ENCODE data around the gene NFIA.
A peak's percentile ranks its signal among the peaks of the same experiment; 100 is the strongest.

The NFIA gene

DNA sequence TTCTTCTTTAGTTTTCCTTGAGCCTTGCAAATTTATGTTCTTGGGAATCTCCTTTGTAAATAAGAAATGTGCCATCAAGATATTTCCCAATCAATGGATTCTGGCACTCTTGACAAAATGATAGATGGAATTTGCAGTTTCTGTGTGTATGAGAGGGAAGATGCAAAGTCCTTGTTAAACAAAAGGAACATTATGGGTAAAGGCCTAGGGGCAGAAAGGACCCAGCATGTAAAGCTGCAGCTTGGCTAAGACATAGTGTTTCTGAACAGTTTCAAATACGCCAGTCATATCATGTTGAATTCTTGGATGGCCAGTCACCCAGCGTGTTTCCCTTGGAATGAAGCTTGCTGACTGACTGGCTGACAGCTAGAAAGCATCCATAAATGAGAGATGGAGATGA, 210.8 kb downstream of the NFIA start:
- Mint-ChIP-seq H3K27ac (no peak overlapping the region), H3K9me3 (ENCODE audit: low read depth) (peaks cover 4% of the 10 kb centered on the region), H3K27me3 (no peaks in the 10 kb centered on the region), H3K4me1 (ENCODE audit: low read depth) (no peaks in the 10 kb centered on the region), H3K4me3 (no peak overlapping the region), H3K36me3 (peaks cover 2% of the 10 kb centered on the region)

DNA sequence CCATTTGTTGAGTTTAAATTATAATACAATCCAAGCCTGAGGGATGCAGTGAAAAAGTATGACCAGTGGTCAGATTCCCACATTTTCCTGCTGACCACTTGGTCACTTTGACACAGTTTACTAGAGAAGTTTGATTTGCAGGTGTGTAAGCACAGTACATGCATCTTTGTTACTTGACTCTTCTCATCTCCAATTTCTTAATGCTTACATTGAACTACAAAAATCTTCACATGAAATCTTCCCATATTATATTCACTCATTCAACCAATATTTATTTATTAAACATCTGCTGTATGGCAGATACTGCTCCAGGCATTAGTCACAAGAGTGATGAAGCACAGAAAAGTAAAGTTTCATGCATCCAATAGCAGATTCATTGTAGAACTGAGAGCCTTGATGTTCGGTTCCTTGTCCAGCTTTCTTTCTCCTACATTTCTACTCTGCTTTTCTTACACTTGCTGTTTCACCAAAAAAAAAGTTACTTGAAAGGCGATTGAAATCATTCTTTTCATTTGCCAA, 211.7 kb downstream of the NFIA start:
- peaks cover 4% of the 10 kb centered on the region for H3K9me3 Mint-ChIP-seq (ENCODE audit: low read depth)
- no peak overlapping the region for H3K27ac Mint-ChIP-seq
- no peak overlapping the region for H3K4me3 Mint-ChIP-seq
- H3K27me3 Mint-ChIP-seq = no peaks in the 10 kb centered on the region
- peaks cover 2% of the 10 kb centered on the region for H3K36me3 Mint-ChIP-seq
- no peaks in the 10 kb centered on the region for H3K4me1 Mint-ChIP-seq (ENCODE audit: low read depth)

DNA sequence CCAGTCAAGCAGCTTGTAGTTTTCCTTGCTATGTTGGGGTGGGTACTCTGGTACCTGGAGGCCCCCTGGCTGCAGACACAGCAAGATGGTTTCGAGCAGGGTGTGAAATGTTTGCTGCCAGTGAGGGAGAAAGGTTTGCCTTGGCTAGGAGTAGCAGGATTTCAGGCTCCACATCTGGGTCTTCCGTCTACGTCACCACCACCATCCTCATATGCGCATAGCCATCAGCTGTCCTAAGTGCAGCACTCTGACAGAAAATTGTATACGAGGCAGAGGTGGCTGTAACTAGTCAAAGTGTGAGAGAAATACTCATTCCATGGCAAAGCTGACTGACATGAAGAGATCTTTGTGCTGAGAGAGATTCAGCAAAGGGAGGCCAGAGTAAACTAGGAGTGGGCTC, 212.6 kb downstream of the NFIA start:
- Mint-ChIP-seq H3K9me3 (ENCODE audit: low read depth) (peaks cover 4% of the 10 kb centered on the region), H3K27ac (no peak overlapping the region), H3K27me3 (no peaks in the 10 kb centered on the region), H3K4me3 (no peak overlapping the region), H3K36me3 (peaks cover 2% of the 10 kb centered on the region), H3K4me1 (ENCODE audit: low read depth) (no peaks in the 10 kb centered on the region)

DNA sequence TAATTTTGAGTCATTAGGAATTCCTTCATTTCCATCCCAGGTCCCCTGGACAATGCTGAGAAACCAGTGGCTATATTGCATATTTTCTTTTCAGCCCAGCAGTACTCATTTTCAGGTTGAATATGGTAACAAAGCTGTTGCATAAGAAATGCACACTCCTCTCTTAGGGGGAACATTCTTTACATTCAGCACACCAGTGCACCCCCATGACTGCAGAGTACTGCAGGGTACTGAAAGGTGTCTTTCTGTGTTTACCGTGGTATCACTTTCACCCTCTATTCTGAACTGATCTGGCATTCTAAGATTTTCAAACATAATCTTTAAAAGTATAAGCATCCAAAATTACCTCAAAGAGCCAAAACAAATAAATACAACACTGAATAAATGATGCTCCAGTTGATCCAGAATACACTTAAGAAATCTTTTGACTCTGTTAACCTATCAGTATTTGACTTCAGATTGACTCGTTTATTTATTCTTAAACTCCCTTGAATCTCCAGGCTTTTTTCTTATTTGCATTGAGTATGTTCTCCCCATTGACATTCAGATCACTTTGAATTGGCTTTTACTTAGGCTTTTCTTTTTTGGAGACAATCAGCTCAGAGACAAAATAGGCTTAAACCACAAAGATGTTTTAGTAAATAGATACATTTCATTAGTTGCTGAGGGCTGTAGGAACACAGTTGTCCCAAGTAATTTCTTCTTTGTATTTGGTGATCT, 213.6 kb downstream of the NFIA start:
- H3K27ac Mint-ChIP-seq = no peak overlapping the region
- no peak overlapping the region for H3K4me3 Mint-ChIP-seq

DNA sequence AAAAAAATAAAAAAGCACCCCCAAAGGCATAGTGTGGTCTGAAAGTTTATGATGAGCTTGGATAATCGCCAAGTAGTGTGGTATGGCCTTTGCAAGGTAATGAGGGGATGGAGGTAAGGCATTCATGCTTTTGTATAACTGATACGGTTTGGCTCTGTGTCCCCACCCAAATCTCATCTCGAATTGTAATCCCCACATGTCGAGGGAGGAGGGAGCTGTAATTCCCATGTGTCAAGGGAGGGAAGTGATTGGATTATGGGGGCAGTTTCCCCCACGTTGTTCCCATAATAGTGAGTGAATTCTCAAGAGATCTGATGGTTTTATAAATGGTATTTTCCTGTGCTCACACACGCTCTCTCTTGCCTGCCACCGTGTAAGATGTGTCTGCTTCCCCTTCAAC, 215.5 kb downstream of the NFIA start:
- Mint-ChIP-seq H3K27me3 (no peaks in the 10 kb centered on the region), H3K9me3 (ENCODE audit: low read depth) (peaks cover 4% of the 10 kb centered on the region), H3K4me1 (ENCODE audit: low read depth) (peaks cover 11% of the 10 kb centered on the region), H3K36me3 (peaks cover 2% of the 10 kb centered on the region), H3K4me3 (no peak overlapping the region), H3K27ac (no peak overlapping the region)

More for the DNA sequence above, 213.6 kb downstream of the NFIA start:
- H3K4me1 Mint-ChIP-seq (ENCODE audit: low read depth) = no peaks in the 10 kb centered on the region
- H3K9me3 Mint-ChIP-seq (ENCODE audit: low read depth) = peaks cover 4% of the 10 kb centered on the region
- peaks cover 2% of the 10 kb centered on the region for H3K36me3 Mint-ChIP-seq
- H3K27me3 Mint-ChIP-seq = no peaks in the 10 kb centered on the region

DNA sequence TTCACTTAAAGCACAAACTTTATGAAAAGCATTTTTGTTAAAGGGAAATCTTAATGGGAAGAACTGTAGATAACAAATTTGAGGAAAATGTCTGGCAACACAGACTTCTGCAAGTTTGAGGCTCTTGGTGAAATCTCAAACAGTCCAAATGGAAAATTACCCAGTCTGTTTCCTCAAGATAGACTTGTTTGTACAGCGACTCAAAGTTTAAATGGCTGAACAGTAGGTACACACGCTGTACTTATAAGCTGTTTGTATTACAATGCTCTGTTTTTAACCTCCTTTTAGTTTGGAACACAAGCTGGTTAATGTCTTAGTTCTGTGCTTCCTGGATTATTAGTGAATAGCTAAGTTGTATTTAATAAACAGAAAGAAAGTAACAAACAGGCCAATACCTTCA, 217.1 kb downstream of the NFIA start:
- H3K27ac Mint-ChIP-seq = no peak overlapping the region
- no peak overlapping the region for H3K4me3 Mint-ChIP-seq
- H3K4me1 Mint-ChIP-seq (ENCODE audit: low read depth) = peaks cover 11% of the 10 kb centered on the region
- peaks cover 2% of the 10 kb centered on the region for H3K36me3 Mint-ChIP-seq
- H3K9me3 Mint-ChIP-seq (ENCODE audit: low read depth) = peaks cover 4% of the 10 kb centered on the region
- no peaks in the 10 kb centered on the region for H3K27me3 Mint-ChIP-seq

DNA sequence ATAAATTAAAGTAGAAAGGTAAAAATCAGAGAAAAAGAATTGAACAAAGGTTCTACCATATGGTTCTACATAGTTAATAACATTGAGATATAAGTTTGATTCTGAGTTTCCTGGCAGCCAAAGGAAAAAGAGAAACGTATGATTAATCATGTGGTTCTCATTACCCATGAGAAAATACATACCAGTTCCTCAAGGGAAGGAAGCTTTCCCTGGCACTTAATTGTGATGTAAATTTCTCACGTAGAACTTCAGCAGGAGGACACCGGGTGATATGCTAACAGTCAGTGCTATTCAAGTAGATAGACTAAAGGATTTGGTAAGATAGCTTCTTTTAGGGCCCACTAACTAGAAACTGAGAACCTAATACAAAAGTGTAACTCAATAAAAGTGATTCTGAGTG, 218.5 kb downstream of the NFIA start:
- H3K4me3 Mint-ChIP-seq = no peak overlapping the region
- H3K27ac Mint-ChIP-seq = no peak overlapping the region

DNA sequence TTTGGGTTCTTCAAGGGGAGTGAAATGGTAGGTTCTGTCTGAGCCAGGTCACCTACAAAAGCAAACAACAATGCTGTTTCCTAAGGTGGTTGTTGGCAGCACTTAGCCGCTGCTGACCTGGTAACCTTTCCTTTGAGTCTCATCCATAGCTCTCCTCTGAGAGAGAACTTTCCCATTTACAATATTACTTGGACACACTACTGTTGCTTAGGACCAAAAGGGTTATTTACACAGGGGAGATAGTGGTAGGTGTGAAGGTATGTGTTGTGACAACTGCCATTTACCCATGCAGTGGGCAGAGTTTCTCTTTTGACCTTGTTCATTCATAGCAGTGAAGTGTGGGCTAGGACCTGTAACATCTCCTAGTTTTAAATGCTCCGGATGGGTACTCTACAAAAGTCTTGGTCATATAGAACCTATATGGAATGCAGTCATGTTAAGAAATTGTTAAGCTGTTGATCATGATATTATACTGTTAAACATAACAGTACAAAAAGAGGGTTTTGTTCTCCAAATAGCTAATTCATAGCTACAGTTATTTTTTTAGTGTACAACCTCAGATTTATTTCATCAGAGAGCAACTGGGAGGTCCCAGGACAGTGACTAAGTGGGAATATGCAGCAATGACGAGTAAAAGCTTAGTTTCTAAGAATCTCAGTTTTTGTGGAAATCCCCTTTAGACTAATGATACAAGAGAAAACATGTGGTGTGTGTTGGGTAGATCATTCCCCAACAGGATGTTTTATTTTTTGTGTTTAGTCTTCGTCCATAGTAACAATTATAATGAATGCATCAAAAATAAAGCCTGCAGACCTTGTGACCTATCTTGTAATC, 219.7 kb downstream of the NFIA start:
- peaks cover 11% of the 10 kb centered on the region for H3K4me1 Mint-ChIP-seq (ENCODE audit: low read depth)
- H3K36me3 Mint-ChIP-seq = peaks cover 2% of the 10 kb centered on the region
- H3K4me3 Mint-ChIP-seq = no peak overlapping the region
- H3K27ac Mint-ChIP-seq = peak overlapping the region; percentile 36
- H3K9me3 Mint-ChIP-seq (ENCODE audit: low read depth) = peaks cover 4% of the 10 kb centered on the region
- H3K27me3 Mint-ChIP-seq = no peaks in the 10 kb centered on the region

More for the DNA sequence above, 218.5 kb downstream of the NFIA start:
- Mint-ChIP-seq H3K27me3 (no peaks in the 10 kb centered on the region), H3K9me3 (ENCODE audit: low read depth) (peaks cover 4% of the 10 kb centered on the region), H3K36me3 (peaks cover 2% of the 10 kb centered on the region), H3K4me1 (ENCODE audit: low read depth) (peaks cover 11% of the 10 kb centered on the region)

DNA sequence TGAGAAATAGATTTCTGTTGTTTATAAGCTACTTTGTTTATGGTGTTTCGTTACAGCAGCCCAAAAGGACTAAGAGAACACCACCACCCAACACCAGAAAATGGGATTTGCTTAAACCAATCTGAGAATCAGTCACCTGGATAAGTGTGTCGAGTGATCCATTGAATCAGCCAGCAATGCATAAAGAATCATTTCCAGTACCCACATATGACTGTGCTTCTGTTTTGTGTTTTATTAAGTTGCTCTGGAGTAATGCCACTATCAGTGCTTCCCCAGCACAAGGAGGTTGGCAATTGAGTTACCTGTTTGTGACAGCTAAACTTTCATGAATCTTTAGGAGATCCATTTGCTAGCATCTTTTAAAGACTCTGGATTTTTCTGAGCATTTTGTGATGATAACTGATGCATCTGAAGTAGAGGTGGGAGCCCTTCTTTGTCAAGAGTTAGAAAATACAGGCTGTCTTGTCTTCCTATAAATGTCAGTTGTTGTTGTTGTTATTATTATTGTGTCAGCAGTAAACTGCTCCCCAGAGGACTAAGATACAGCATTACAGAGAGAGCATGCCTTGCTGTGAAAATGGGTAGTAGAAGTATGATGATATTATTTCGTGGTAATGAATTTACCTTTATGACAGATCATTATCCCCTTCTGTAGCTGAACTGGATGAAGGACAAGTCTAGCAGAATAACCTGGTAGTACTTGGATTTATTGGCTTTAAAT, 225.2 kb downstream of the NFIA start:
- no peaks in the 10 kb centered on the region for H3K27me3 Mint-ChIP-seq
- no peaks in the 10 kb centered on the region for H3K9me3 Mint-ChIP-seq (ENCODE audit: low read depth)
- peaks cover 2% of the 10 kb centered on the region for H3K4me1 Mint-ChIP-seq (ENCODE audit: low read depth)
- no peaks in the 10 kb centered on the region for H3K36me3 Mint-ChIP-seq
- no peak overlapping the region for H3K4me3 Mint-ChIP-seq
- H3K27ac Mint-ChIP-seq = no peak overlapping the region

DNA sequence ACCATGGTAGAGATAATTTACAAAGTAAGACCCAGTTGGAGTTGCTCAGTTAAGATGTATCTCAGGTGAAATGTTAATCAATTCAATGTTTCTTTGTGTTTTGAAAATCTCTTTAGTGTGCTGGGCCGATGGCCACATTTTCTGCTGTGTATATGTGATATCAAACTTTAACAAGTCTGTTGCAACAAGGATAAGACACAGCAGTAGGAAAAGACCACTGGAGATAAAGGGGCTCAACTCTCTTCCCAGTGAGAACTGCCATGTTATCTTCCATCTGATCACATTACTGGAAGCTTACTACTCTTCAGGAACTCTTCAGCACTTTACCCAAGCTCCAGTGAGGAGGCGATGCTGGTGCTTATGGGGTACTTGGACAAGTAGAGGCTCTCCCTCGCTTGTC, 227.7 kb downstream of the NFIA start:
- no peak overlapping the region for H3K4me3 Mint-ChIP-seq
- no peaks in the 10 kb centered on the region for H3K9me3 Mint-ChIP-seq (ENCODE audit: low read depth)
- no peak overlapping the region for H3K27ac Mint-ChIP-seq
- H3K27me3 Mint-ChIP-seq = no peaks in the 10 kb centered on the region
- H3K4me1 Mint-ChIP-seq (ENCODE audit: low read depth) = no peaks in the 10 kb centered on the region
- peaks cover 5% of the 10 kb centered on the region for H3K36me3 Mint-ChIP-seq

DNA sequence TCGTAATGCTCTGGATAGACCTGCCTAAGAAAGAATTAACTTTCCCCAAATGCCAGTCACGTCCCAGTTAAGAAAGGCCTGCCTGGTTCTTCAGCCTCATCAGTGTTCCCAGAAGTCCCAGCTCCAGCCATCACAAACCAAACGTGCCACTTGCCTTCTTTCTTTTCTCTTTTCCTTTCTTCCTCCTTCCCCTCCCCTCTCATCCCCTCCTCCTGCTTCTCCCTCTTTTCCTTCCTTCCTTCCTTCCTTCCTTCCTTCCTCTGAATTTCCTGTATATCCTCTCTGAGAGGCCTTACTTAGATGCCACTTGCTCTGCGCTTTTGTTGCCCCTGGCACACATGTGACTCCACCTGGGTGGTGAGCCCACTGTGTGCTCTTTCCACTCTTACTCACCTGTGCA, 228.2 kb downstream of the NFIA start:
- Mint-ChIP-seq H3K9me3 (ENCODE audit: low read depth) (no peaks in the 10 kb centered on the region), H3K4me3 (no peak overlapping the region), H3K27ac (no peak overlapping the region), H3K4me1 (ENCODE audit: low read depth) (no peaks in the 10 kb centered on the region), H3K27me3 (no peaks in the 10 kb centered on the region), H3K36me3 (peaks cover 7% of the 10 kb centered on the region)

DNA sequence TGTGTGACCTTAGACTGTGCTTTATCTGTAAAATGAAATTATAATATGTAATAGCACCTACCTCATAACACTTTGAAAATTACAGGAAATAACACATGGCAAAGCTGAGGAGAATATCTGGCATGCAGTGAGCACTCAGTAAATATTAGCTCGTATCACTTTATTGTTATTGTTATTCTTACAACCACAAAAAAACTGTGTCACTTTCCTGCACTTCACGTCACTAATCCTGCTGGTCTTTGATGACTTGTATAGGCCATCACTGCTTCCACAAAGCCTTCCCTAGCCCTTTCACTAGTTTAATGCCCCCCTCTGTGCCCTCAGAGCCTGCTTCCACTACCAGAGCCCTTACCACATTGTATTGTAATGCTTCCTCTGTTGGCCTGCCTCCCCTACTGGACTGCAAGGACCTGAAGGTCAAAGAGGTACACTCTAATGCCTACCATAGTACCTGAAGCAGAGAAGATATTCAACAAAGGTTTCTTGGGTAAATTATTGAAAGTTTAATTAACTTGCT, 231.6 kb downstream of the NFIA start:
- peaks cover 7% of the 10 kb centered on the region for H3K36me3 Mint-ChIP-seq
- peaks cover 5% of the 10 kb centered on the region for H3K4me1 Mint-ChIP-seq (ENCODE audit: low read depth)
- H3K27me3 Mint-ChIP-seq = no peaks in the 10 kb centered on the region
- no peak overlapping the region for H3K4me3 Mint-ChIP-seq
- no peak overlapping the region for H3K27ac Mint-ChIP-seq
- H3K9me3 Mint-ChIP-seq (ENCODE audit: low read depth) = no peaks in the 10 kb centered on the region

DNA sequence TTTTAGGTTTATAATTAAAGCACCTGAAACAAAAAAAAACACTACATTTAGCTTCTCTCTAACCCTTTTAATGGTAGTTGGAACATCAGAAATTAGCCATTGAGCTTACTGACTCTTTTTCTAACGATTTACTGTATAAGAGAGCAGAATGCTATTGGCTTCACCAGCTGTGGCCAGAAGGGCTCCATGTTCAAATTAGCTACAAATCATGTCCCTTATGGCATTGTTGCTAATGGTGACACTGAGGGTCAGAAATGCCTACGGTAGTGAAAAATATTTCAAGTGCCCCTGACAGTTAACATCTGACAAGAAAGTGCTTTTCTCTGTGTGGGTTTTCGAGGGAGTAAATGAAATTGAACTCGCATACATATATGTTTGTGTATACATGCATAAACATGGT, 232.7 kb downstream of the NFIA start:
- H3K4me1 Mint-ChIP-seq (ENCODE audit: low read depth) = peaks cover 9% of the 10 kb centered on the region
- H3K27me3 Mint-ChIP-seq = no peaks in the 10 kb centered on the region
- no peak overlapping the region for H3K27ac Mint-ChIP-seq
- H3K9me3 Mint-ChIP-seq (ENCODE audit: low read depth) = no peaks in the 10 kb centered on the region
- H3K36me3 Mint-ChIP-seq = peaks cover 7% of the 10 kb centered on the region
- H3K4me3 Mint-ChIP-seq = no peak overlapping the region

DNA sequence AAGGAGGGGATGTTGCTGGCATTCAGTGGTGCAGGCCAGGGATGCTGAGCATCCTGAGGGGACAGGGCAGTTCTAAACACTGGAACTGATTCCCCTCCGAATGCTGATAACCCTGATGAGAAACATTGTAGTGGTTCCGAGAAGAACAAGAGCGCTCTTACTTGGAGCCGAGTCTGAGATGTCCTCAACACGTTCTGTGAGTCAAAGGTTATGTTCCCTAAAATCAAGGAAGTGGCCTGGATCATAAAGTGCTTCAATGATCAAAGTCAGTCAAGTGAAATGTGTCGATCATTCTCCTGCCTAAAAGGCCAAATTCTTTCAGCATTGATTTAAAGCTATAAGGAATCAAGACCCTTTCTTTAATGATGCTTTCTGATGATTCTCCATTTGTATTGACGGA, 234.1 kb downstream of the NFIA start:
- no peak overlapping the region for H3K27ac Mint-ChIP-seq
- no peaks in the 10 kb centered on the region for H3K9me3 Mint-ChIP-seq (ENCODE audit: low read depth)
- no peaks in the 10 kb centered on the region for H3K27me3 Mint-ChIP-seq
- peaks cover 9% of the 10 kb centered on the region for H3K4me1 Mint-ChIP-seq (ENCODE audit: low read depth)
- no peak overlapping the region for H3K4me3 Mint-ChIP-seq
- H3K36me3 Mint-ChIP-seq = peaks cover 7% of the 10 kb centered on the region
